ENCODE measurements around the gene FBXO24.

- TF ChIP-seq ELF1 (IDR thresholded peaks at IDR 0.05) (no peak), SMC3 (IDR thresholded peaks at IDR 0.05; ENCODE audit: low read depth, low read length) (no peak), CTCF (IDR thresholded peaks at IDR 0.05) (no peak), FOSL2 (IDR thresholded peaks at IDR 0.05; ENCODE audit: borderline replicate concordance, low read depth) (no peak), RFX5 (IDR thresholded peaks at IDR 0.05; ENCODE audit: low read length) (no peak), ZBTB33 (IDR thresholded peaks at IDR 0.05; ENCODE audit: borderline replicate concordance, low read depth) (no peak), MAX (IDR thresholded peaks at IDR 0.05; ENCODE audit: low read depth) (no peak), EZH2phosphoT487 (IDR thresholded peaks at IDR 0.05; ENCODE audit: borderline replicate concordance, low read depth) (no peak), RAD21 (IDR thresholded peaks at IDR 0.05; ENCODE audit: low read length) (no peak), EP300 (IDR thresholded peaks at IDR 0.05; ENCODE audit: borderline replicate concordance in 1 of 2, low read depth in 1 of 2, low read length in 1 of 2) (no peak)
- TF ChIP-seq, protein P1, sequence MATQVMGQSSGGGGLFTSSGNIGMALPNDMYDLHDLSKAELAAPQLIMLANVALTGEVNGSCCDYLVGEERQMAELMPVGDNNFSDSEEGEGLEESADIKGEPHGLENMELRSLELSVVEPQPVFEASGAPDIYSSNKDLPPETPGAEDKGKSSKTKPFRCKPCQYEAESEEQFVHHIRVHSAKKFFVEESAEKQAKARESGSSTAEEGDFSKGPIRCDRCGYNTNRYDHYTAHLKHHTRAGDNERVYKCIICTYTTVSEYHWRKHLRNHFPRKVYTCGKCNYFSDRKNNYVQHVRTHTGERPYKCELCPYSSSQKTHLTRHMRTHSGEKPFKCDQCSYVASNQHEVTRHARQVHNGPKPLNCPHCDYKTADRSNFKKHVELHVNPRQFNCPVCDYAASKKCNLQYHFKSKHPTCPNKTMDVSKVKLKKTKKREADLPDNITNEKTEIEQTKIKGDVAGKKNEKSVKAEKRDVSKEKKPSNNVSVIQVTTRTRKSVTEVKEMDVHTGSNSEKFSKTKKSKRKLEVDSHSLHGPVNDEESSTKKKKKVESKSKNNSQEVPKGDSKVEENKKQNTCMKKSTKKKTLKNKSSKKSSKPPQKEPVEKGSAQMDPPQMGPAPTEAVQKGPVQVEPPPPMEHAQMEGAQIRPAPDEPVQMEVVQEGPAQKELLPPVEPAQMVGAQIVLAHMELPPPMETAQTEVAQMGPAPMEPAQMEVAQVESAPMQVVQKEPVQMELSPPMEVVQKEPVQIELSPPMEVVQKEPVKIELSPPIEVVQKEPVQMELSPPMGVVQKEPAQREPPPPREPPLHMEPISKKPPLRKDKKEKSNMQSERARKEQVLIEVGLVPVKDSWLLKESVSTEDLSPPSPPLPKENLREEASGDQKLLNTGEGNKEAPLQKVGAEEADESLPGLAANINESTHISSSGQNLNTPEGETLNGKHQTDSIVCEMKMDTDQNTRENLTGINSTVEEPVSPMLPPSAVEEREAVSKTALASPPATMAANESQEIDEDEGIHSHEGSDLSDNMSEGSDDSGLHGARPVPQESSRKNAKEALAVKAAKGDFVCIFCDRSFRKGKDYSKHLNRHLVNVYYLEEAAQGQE (IDR thresholded peaks at IDR 0.05; ENCODE audit: low read depth, low read length) = no peak
Measured at GRCh38 chr7:100575746-100576383, 10.3 kb upstream of the FBXO24 start.
